Stimulated activated naive B cell treated with anti-CD40 and anti-IgM and Interleukin-4, amounts not matched to agents 10 μg/mL and 1 μg/mL and 100 μg/mL, for 72 hours (primary cell): Measurements from ENCODE around the gene TANGO2.

Experiments used
- ATAC-seq, 2 donors: fragments of 150-1000 bp; cut with Tn5 transposase; replicated peaks; 2 replicates each; pipeline ENCODE4 v1.10.0; 2021; ENCODE audit warnings: moderate library complexity in 1 of 2
- DNase-seq: peaks from one replicate; pipeline ENCODE4 v3.0.0; 2021
- H3K27ac Mint-ChIP-seq: one replicate; pipeline ENCODE4 v1.8.0; 2022; ENCODE audit warnings: mild to moderate bottlenecking, mixed read lengths
- H3K27me3 Mint-ChIP-seq, 2 donors: one replicate each; pipeline ENCODE4 v1.8.0; 2022; ENCODE audit warnings: mixed read lengths in 2 of 2
- H3K36me3 Mint-ChIP-seq, 2 donors: one replicate each; pipeline ENCODE4 v1.8.0; 2022; ENCODE audit warnings: mixed read lengths in 2 of 2, mild to moderate bottlenecking in 1 of 2
- H3K4me1 Mint-ChIP-seq, 2 donors: one replicate each; pipeline ENCODE4 v1.8.0; 2022; ENCODE audit warnings: mixed read lengths in 2 of 2, mild to moderate bottlenecking in 1 of 2
- H3K4me3 Mint-ChIP-seq, 2 donors: one replicate each; pipeline ENCODE4 v1.8.0; 2022; ENCODE audit warnings: mild to moderate bottlenecking in 2 of 2, mixed read lengths in 2 of 2, moderate library complexity in 1 of 2
- H3K9me3 Mint-ChIP-seq, 2 donors: one replicate each; pipeline ENCODE4 v1.8.0; 2022; ENCODE audit warnings: mixed read lengths in 2 of 2, mild to moderate bottlenecking in 1 of 2

The TANGO2 gene

GRCh38 chr22:19996694-19997384, 24.1 kb upstream of the TANGO2 start:
- Mint-ChIP-seq H3K27me3 (peaks cover 13 to 18% of the 10 kb centered on the region in 2 donors), H3K9me3 (peaks cover 0 to 2% of the 10 kb centered on the region in 2 donors), H3K4me1 (peaks cover 0 to 9% of the 10 kb centered on the region in 2 donors), H3K27ac (no peak overlapping the region), H3K36me3 (no peaks in the 10 kb centered on the region), H3K4me3 (no peak overlapping the region)
- DNase-seq (no peak), ATAC-seq (no peak)

GRCh38 chr22:19997561-19998231, 23.2 kb upstream of the TANGO2 start:
- Mint-ChIP-seq H3K27me3 (peaks cover 13 to 18% of the 10 kb centered on the region in 2 donors), H3K27ac (no peak overlapping the region), H3K36me3 (no peaks in the 10 kb centered on the region), H3K4me1 (peaks cover 0 to 9% of the 10 kb centered on the region in 2 donors), H3K9me3 (peaks cover 0 to 2% of the 10 kb centered on the region in 2 donors), H3K4me3 (no peak overlapping the region)
- no peak for DNase-seq
- ATAC-seq = no peak

- H3K4me3 Mint-ChIP-seq = no peak overlapping the region
- H3K4me1 Mint-ChIP-seq = peaks cover 0 to 9% of the 10 kb centered on the region in 2 donors
- DNase-seq (no peak), ATAC-seq (no peak)
- no peaks in the 10 kb centered on the region for H3K36me3 Mint-ChIP-seq
- H3K27ac Mint-ChIP-seq = peak overlapping the region; percentile 28
- peaks cover 13 to 18% of the 10 kb centered on the region in 2 donors for H3K27me3 Mint-ChIP-seq
- H3K9me3 Mint-ChIP-seq = peaks cover 1 to 7% of the 10 kb centered on the region in 2 donors
These were observed 22.5 kb upstream of the TANGO2 start for GRCh38 chr22:19998232-19998951.

- DNase-seq (no peak), ATAC-seq (no peak)
- Mint-ChIP-seq H3K4me3 (no peak overlapping the region), H3K27me3 (peaks cover 12 to 13% of the 10 kb centered on the region in 2 donors), H3K9me3 (peaks cover 8 to 13% of the 10 kb centered on the region in 2 donors), H3K4me1 (peaks cover 0 to 6% of the 10 kb centered on the region in 2 donors), H3K27ac (no peak overlapping the region), H3K36me3 (peaks cover 0 to under 1% of the 10 kb centered on the region in 2 donors)
These were observed 21.7 kb upstream of the TANGO2 start for GRCh38 chr22:19998991-19999820.

- Mint-ChIP-seq H3K36me3 (peaks cover 0 to 4% of the 10 kb centered on the region in 2 donors), H3K4me3 (no peak overlapping the region), H3K27me3 (peaks cover 5% of the 10 kb centered on the region in 2 donors), H3K9me3 (peaks cover 14% of the 10 kb centered on the region in 2 donors), H3K27ac (no peak overlapping the region), H3K4me1 (no peaks in the 10 kb centered on the region)
- DNase-seq (no peak), ATAC-seq (no peak)
These were observed 20.4 kb upstream of the TANGO2 start for GRCh38 chr22:20000246-20001081.

GRCh38 chr22:20001082-20001638, 19.8 kb upstream of the TANGO2 start:
- Mint-ChIP-seq H3K4me3 (no peak overlapping the region), H3K27me3 (peaks cover 5% of the 10 kb centered on the region in 2 donors), H3K9me3 (peaks cover 14% of the 10 kb centered on the region in 2 donors), H3K27ac (no peak overlapping the region), H3K4me1 (no peaks in the 10 kb centered on the region), H3K36me3 (peaks cover 0 to 4% of the 10 kb centered on the region in 2 donors)
- DNase-seq (no peak), ATAC-seq (no peak)

GRCh38 chr22:20002128-20002527, 18.8 kb upstream of the TANGO2 start:
- no peak for ATAC-seq
- Mint-ChIP-seq H3K27me3 (peaks cover 0 to 5% of the 10 kb centered on the region in 2 donors), H3K9me3 (peaks cover 14% of the 10 kb centered on the region in 2 donors), H3K4me1 (no peaks in the 10 kb centered on the region), H3K36me3 (peaks cover 0 to 4% of the 10 kb centered on the region in 2 donors), H3K27ac (no peak overlapping the region), H3K4me3 (no peak overlapping the region)
- no peak for DNase-seq

GRCh38 chr22:20002636-20003035, 18.3 kb upstream of the TANGO2 start:
- H3K36me3 Mint-ChIP-seq = peaks cover 0 to 4% of the 10 kb centered on the region in 2 donors
- peaks cover 0 to 1% of the 10 kb centered on the region in 2 donors for H3K27me3 Mint-ChIP-seq
- no peak overlapping the region for H3K4me3 Mint-ChIP-seq
- ATAC-seq (no peak), DNase-seq (no peak)
- H3K4me1 Mint-ChIP-seq = no peaks in the 10 kb centered on the region
- no peak overlapping the region for H3K27ac Mint-ChIP-seq
- peaks cover 14% of the 10 kb centered on the region in 2 donors for H3K9me3 Mint-ChIP-seq

- H3K27ac Mint-ChIP-seq = no peak overlapping the region
- no peaks in the 10 kb centered on the region for H3K27me3 Mint-ChIP-seq
- no peak overlapping the region for H3K4me3 Mint-ChIP-seq
- no peak for DNase-seq
- ATAC-seq = no peak
- peaks cover 14% of the 10 kb centered on the region in 2 donors for H3K9me3 Mint-ChIP-seq
- H3K4me1 Mint-ChIP-seq = no peaks in the 10 kb centered on the region
- H3K36me3 Mint-ChIP-seq = peaks cover 0 to 4% of the 10 kb centered on the region in 2 donors
These were observed 17.6 kb upstream of the TANGO2 start for GRCh38 chr22:20003304-20003703.

- H3K27ac Mint-ChIP-seq = no peak overlapping the region
- no peak for DNase-seq
- peaks cover 14% of the 10 kb centered on the region in 2 donors for H3K9me3 Mint-ChIP-seq
- H3K4me3 Mint-ChIP-seq = no peak overlapping the region
- no peaks in the 10 kb centered on the region for H3K27me3 Mint-ChIP-seq
- peaks cover 0 to 4% of the 10 kb centered on the region in 2 donors for H3K36me3 Mint-ChIP-seq
- H3K4me1 Mint-ChIP-seq = no peaks in the 10 kb centered on the region
- no peak for ATAC-seq
These were observed 16.4 kb upstream of the TANGO2 start for GRCh38 chr22:20004464-20004863.

GRCh38 chr22:20008221-20008995, 12.5 kb upstream of the TANGO2 start:
- Mint-ChIP-seq H3K4me1 (no peaks in the 10 kb centered on the region), H3K27me3 (no peaks in the 10 kb centered on the region), H3K36me3 (peaks cover 0 to 4% of the 10 kb centered on the region in 2 donors), H3K27ac (peak overlapping the region; percentile 89), H3K4me3 (no peak overlapping the region), H3K9me3 (peaks cover 9 to 13% of the 10 kb centered on the region in 2 donors)
- DNase-seq (no peak), ATAC-seq (no peak)

- H3K4me1 Mint-ChIP-seq = no peaks in the 10 kb centered on the region
- no peak overlapping the region for H3K4me3 Mint-ChIP-seq
- ATAC-seq = no peak
- DNase-seq = no peak
- peaks cover 5 to 8% of the 10 kb centered on the region in 2 donors for H3K9me3 Mint-ChIP-seq
- H3K36me3 Mint-ChIP-seq = peaks cover 0 to 4% of the 10 kb centered on the region in 2 donors
- no peak overlapping the region for H3K27ac Mint-ChIP-seq
- H3K27me3 Mint-ChIP-seq = no peaks in the 10 kb centered on the region
These were observed 11.9 kb upstream of the TANGO2 start for GRCh38 chr22:20009018-20009491.
